Kidney (tissue), 14 donors: ENCODE results near the gene IL1RAP. TPM values are rescaled to one million over a fixed set of nuclear protein-coding genes. Genes with fewer than 3 reads are reported as not detected.
A peak's percentile ranks its signal among the peaks of the same experiment; 100 is the strongest.

Source experiments
- DNase-seq, 5 donors: peaks; one replicate each; pipeline ENCODE4 v3.0.0-alpha.2; 2013 to 2020
- FAIRE-seq: peaks from 2 replicates; lab custom pipeline; 2012; peaks lifted over from hg19 to GRCh38; lab: Jason Lieb, UNC
- H3K27ac ChIP-seq, 2 donors: one replicate each; pipeline ENCODE4 v1.7.0; 2013; ENCODE audit warnings: low read depth in 2 of 2, low read length in 2 of 2, inconsistent platforms in 1 of 2
- H3K27me3 ChIP-seq: one replicate; pipeline ENCODE4 v1.7.1; 2013; ENCODE audit warnings: low read length, inconsistent platforms; ENCODE audit not compliant: control insufficient read depth, insufficient read depth
- H3K36me3 ChIP-seq, 3 donors: one replicate each; pipeline versions ENCODE4 v1.7.0 to v1.7.1; 2013; ENCODE audit warnings: low read length in 3 of 3, control low read depth in 1 of 3, inconsistent platforms in 1 of 3; ENCODE audit not compliant: insufficient read depth in 3 of 3, control insufficient read depth in 2 of 3
- H3K4me1 ChIP-seq, 3 donors: one replicate each; pipeline versions ENCODE4 v1.7.0 to v1.7.1; 2013; ENCODE audit warnings: low read length in 3 of 3, inconsistent platforms in 1 of 3, low read depth in 1 of 3; ENCODE audit not compliant: control insufficient read depth in 2 of 3, insufficient read depth in 2 of 3
- H3K4me3 ChIP-seq, 3 donors: one replicate each; pipeline versions ENCODE4 v1.7.0 to v1.8.1; 2013; ENCODE audit warnings: low read length in 3 of 3, control low read depth in 1 of 3, inconsistent platforms in 1 of 3
- H3K9ac ChIP-seq, 3 donors: one replicate each; pipeline versions ENCODE4 v1.7.0 to v1.7.1; 2013; ENCODE audit warnings: low read length in 3 of 3, control low read depth in 1 of 3, inconsistent platforms in 1 of 3
- H3K9me3 ChIP-seq, 3 donors: one replicate each; pipeline versions ENCODE4 v1.7.0 to v1.7.1; 2013; ENCODE audit warnings: low read length in 3 of 3, control low read depth in 1 of 3, inconsistent platforms in 1 of 3; ENCODE audit not compliant: control insufficient read depth in 2 of 3, insufficient read depth in 1 of 3
- CTCF ChIP-seq: IDR thresholded peaks from 3 replicates; pipeline ENCODE4 v1.5.1; 2012; ENCODE audit warnings: mild to moderate bottlenecking, moderate library complexity, borderline replicate concordance; ENCODE audit not compliant: insufficient read depth; ENCODE audit errors: extremely low read depth
- intact Hi-C: fragments of 100-400 bp; cut with DNase I; formaldehyde crosslinking; loops from one replicate; pipeline ENCODE4 v1.11.1; 2022
- polyA plus RNA-seq: library from polyadenylated mRNA; stranded (reverse); fragments of 350-450 nt; fragmentation: Illumina TruSeq; extraction: RNeasy Lipid Tissue Mini Kit (QIAGEN cat#74804); gene quantifications from one replicate; pipeline ENCODE4 v1.2.3, GENCODE V29; 2014; ENCODE audit warnings: low read depth, low replicate concordance; ENCODE audit not compliant: insufficient read depth
- total RNA-seq: library from RNA; stranded (reverse); fragmentation: NEBNext Ultra II Directional; extraction: Animal tissue kit (Norgen Biotek cat#: 25700); gene quantifications from one replicate; pipeline ENCODE4 v1.2.1, GENCODE V29; 2021
- donor health status: control.
- donor health status: control.
- donor health status: control.
- donor health status: control.
- donor health status: control.
- donor health status: DM: yes; HTN: yes; CAD: no.
- donor health status: Normal renal cell carcinoma (clear cell type).

Gene IL1RAP
- total and polyA plus RNA-seq, 2 donors from 2014 or later, result 1.7 to 10.0 TPM

- intact Hi-C loops, result no loop called here
- no peak for TF ChIP-seq CTCF
- no peak for FAIRE-seq
- Histone ChIP-seq H3K9ac (no peak overlapping the region), H3K4me3 (no peak overlapping the region), H3K36me3 (no peaks in the 10 kb centered on the region), H3K9me3 (no peaks in the 10 kb centered on the region), H3K4me1 (no peaks in the 10 kb centered on the region), H3K27me3 (no peaks in the 10 kb centered on the region), H3K27ac (no peak overlapping the region)
- peak in 1 of 5 donors; percentile 37 for DNase-seq
Measured at GRCh38 chr3:190608850-190609589, 95.1 kb downstream of the IL1RAP start.

DNA sequence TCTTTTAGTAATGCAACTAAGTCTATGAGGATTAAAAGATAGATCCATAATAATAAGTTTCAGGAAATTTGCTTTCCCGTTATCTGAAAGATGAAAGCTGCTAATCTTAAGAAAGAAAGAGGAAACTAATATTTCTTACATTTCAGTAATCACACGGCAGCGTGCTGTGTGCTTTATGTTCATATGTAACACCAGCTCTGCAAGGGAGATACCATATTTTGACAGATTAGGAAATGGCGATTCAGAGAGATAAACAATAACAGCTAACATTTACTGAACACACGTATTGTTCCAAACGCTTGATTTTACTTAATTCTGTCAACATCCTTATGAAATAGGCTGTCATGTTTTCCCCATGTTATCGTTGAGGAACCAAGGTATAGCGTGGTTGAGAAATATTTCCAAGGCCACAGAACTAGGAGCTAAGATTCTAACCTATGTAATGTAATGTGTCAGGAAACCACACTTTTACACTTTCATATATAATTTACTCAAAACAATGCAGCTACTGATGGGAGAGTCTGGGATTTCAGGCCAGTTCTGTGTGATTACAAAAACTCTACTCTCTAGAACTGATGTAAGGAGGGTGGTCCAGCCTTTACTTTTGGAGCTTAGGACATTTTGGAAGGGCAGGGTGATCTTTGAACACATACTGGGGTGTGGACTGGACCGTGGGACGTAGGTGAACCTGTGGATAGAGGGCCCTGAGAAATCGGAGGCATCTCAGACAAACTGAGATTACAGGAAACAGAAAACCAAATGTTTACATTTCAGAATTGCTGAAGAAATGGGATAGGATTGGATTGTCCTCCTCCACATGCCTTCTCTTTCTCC is 100.6 kb downstream of the IL1RAP start:
- Histone ChIP-seq H3K9ac (no peak overlapping the region), H3K27ac (no peak overlapping the region), H3K4me1 (no peaks in the 10 kb centered on the region), H3K4me3 (no peak overlapping the region), H3K9me3 (no peaks in the 10 kb centered on the region), H3K36me3 (no peaks in the 10 kb centered on the region), H3K27me3 (no peaks in the 10 kb centered on the region)
- intact Hi-C loops, result no loop called here
- no peak for TF ChIP-seq CTCF
- DNase-seq (no peak), FAIRE-seq (no peak)

- H3K9me3 ChIP-seq, result no peaks in the 10 kb centered on the region
- no peak overlapping the region for H3K27ac ChIP-seq
- no peak for TF ChIP-seq CTCF
- FAIRE-seq (no peak), DNase-seq (no peak)
- H3K4me1 ChIP-seq, result no peaks in the 10 kb centered on the region
- H3K9ac ChIP-seq, result no peak overlapping the region
- no peaks in the 10 kb centered on the region for H3K27me3 ChIP-seq
- no peaks in the 10 kb centered on the region for H3K36me3 ChIP-seq
- H3K4me3 ChIP-seq, result no peak overlapping the region
- intact Hi-C loops, result no loop called here
Measured at GRCh38 chr3:190615060-190615384, 101.1 kb downstream of the IL1RAP start.
